ENCODE data around the gene POLRMT. TPM values are rescaled to one million over a fixed set of nuclear protein-coding genes. Genes with fewer than 3 reads are reported as not detected.

Gene POLRMT
- total RNA-seq, 1 experiment from 2014 or later, result 104 TPM

DNA sequence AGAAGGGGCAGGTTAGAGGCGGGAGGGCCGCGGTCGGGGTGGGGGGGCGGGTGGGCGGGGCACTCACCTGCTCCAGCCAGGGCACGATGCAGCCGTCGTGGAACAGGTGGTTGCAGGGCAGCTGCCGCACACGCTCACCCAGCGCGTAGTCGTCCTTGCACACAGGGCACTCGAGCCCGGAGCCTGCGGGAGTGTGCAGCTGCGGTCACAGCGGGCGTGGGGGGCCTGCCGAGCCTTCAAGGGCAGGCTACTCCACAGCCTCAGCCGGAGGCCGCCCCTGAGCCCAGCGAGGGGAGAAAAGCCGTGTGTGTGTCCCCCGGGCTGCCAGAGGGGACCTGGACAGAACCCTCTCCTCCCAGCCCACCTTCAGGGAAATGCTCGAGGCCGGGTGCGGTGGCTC lies 15.0 kb upstream of the POLRMT start:
- H3K79me1 ChIP-seq (ENCODE audit: insufficient read depth, low read depth, low read length, poor library complexity, severe bottlenecking), result peaks cover 10% of the 10 kb centered on the region
- H2BK5ac ChIP-seq (ENCODE audit: insufficient read length, low read length), result no peak overlapping the region
- H2BK20ac ChIP-seq (ENCODE audit: low read depth, low read length, poor library complexity, severe bottlenecking), result no peak overlapping the region
- WGBS (ENCODE audit: extremely low coverage, insufficient read length, low lambda C conversion rate), result no CpG with 5 or more reads among the region's 29 CpGs
- no peaks in the 10 kb centered on the region for H3K27me3 ChIP-seq (ENCODE audit: insufficient read depth, low read length)
- H3K18ac ChIP-seq (ENCODE audit: insufficient read length, low read depth, low read length), result no peak overlapping the region
- Mint-ChIP-seq H3K4me3 (no peak overlapping the region), H3K9me3 (no peaks in the 10 kb centered on the region), H3K4me1 (no peaks in the 10 kb centered on the region), H3K27ac (no peak overlapping the region), H3K36me3 (ENCODE audit: insufficient read depth in 1 of 3, low read depth in 3 of 3) (peaks cover 11 to 35% (median 18%) of the 10 kb centered on the region in 3 experiments), H3K27me3 (ENCODE audit: low read depth) (no peaks in the 10 kb centered on the region)
- H3K23me2 ChIP-seq (ENCODE audit: insufficient read length, low read depth, low read length, poor library complexity, severe bottlenecking), result no peaks in the 10 kb centered on the region
- H2BK12ac ChIP-seq (ENCODE audit: insufficient read length, low read depth, low read length), result no peak overlapping the region
- no peak overlapping the region for H3K56ac ChIP-seq (ENCODE audit: insufficient read length, low read depth, low read length)
- no peak overlapping the region for H3K4me2 ChIP-seq (ENCODE audit: insufficient read depth, insufficient read length, low read length)
- DNase-seq, result no peak
- H3K4ac ChIP-seq (ENCODE audit: low read depth, low read length), result no peak overlapping the region
- no peaks in the 10 kb centered on the region for H3K9me3 ChIP-seq (ENCODE audit: control insufficient read depth, low read depth, low read length)
- H3T11ph ChIP-seq (ENCODE audit: low read length), result no peak overlapping the region
- H3K23ac ChIP-seq (ENCODE audit: insufficient read length, low read depth, low read length), result no peak overlapping the region
- H3K9ac ChIP-seq (ENCODE audit: extremely low read depth, insufficient read length, low read length), result no peak overlapping the region
- no peak overlapping the region for H2AFZ ChIP-seq (ENCODE audit: low read length)
- no peak overlapping the region for H3K14ac ChIP-seq (ENCODE audit: insufficient read depth, low read length)
- H3K27ac ChIP-seq (ENCODE audit: insufficient read length, low read depth, low read length), result no peak overlapping the region
- no peak for TF ChIP-seq CTCF (conservative IDR thresholded peaks at IDR 0.05)
- no peak overlapping the region for H4K5ac ChIP-seq (ENCODE audit: insufficient read length, low read depth, low read length)
- H2AK5ac ChIP-seq (ENCODE audit: insufficient read length, low read length), result no peak overlapping the region
- no peak overlapping the region for H4K91ac ChIP-seq (ENCODE audit: insufficient read length, low read depth, low read length)
- H3K79me2 ChIP-seq (ENCODE audit: insufficient read depth, low read length), result peaks cover 4% of the 10 kb centered on the region
- H2BK120ac ChIP-seq (ENCODE audit: low read depth, low read length, poor library complexity, severe bottlenecking), result no peak overlapping the region
- H4K8ac ChIP-seq (replicated peaks; ENCODE audit: insufficient read length, low read depth, low read length), result no peak overlapping the region
- no peaks in the 10 kb centered on the region for H3K4me1 ChIP-seq (ENCODE audit: insufficient read depth, low read length)
- no peak overlapping the region for H2BK15ac ChIP-seq (ENCODE audit: low read depth, low read length)
- no peaks in the 10 kb centered on the region for H4K20me1 ChIP-seq (ENCODE audit: control insufficient read depth, insufficient read depth, insufficient read length)
